ENCODE results near the gene HDAC3. TPM values are rescaled to one million over a fixed set of nuclear protein-coding genes. Genes with fewer than 3 reads are reported as not detected.

Gene HDAC3
- total and polyA plus RNA-seq, 2 donors (not counting 1 experiment from before 2014, with no cell fraction given) = 85.5 to 94.0 TPM

DNA sequence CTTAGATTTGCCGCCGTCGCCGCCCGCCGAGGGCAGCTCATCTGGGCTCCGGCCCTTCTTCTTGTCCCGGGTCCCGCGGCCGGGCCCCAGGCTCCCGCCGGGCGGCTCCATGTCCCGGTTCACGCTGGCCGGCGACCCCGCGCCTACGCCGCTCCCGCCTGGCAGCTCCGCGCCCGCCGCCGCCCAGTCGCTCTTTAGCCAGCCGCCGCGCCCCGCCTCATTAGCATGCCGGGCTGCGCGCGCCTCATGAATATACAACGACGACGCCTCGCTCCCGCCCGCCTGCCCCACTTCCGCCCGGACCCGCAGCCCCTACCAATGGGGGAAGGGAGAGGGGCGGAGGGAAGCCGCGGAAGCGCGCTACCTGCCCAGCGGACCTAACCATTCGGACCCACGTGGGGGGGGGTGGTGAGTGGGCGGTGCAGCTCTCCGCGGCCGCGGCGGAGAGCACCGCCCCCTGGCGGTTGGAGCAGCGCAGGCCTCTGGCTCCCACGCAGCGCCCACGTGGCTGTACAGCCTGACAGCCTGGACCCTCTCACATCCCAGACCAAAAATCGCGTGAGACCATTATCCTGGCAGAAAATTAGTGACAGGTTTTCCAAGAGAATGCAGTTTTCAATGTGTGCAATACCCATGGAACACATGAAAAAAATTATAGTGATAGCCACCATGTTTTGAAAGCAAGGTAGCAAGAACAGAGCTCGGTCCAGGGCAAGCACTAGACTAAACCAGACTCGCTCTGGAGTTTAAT, 17.7 kb downstream of the HDAC3 start, which contains the start of gene DIAPH1:
DIAPH1 (minus strand) TSS at position 197 of the 751 bp plus-strand sequence; CDS start at position 111, 86 bp downstream.
- ChIA-PET POLR2A (interaction anchor here (0.5 to 4.4 kb wide), 12 partner anchors 8 to 298 kb away, joined by 3 to 34 read pairs (median 6); partner anchors contain the start of genes FCHSD1, HDAC3, RELL2 and TAF7), CTCF (interaction anchor here (0.5 to 28.1 kb wide), 22 partner anchors 9 to 350 kb away, joined by 3 to 760 read pairs (median 5); partner anchors contain the start of genes DELE1, FCHSD1, HDAC3 and PCDHGB6)
- peaks cover 0 to 26% of the 10 kb centered on the region in 2 experiments for H3K36me3 ChIP-seq (replicated peaks in 1 of 2; ENCODE audit: control extremely low read depth in 1 of 2, control insufficient read depth in 1 of 2, extremely low read depth in 1 of 2, insufficient read depth in 2 of 2, low read length in 1 of 2)
- peak within 1 kb of the TSS; percentile 85 for H2AFZ ChIP-seq (ENCODE audit: insufficient read depth, low read depth, low read length, poor library complexity, severe bottlenecking)
- H3K4me3 ChIP-seq (ENCODE audit: control extremely low read depth in 1 of 5, extremely low read depth in 1 of 5, insufficient read depth in 1 of 5, low read depth in 2 of 5, low read length in 4 of 5) = peak within 1 kb of the TSS; percentile 84 to 98 (median 94)
- H3K9me3 ChIP-seq (ENCODE audit: control extremely low read depth in 1 of 3, control insufficient read depth in 2 of 3, insufficient read depth in 1 of 3, low read length in 2 of 3) = peaks cover 0 to 4% (median 0%) of the 10 kb centered on the region in 3 donors
- peak within 1 kb of the TSS; percentile 86 to 92 for H3K27ac ChIP-seq (ENCODE audit: low read length in 2 of 2)
- DNase-seq = peak; percentile 99
- peaks cover 59% of the 10 kb centered on the region for H3K4me1 Mint-ChIP-seq
- TF ChIP-seq EZH2 (IDR thresholded peaks at IDR 0.05; ENCODE audit: borderline replicate concordance, insufficient read depth, low read depth, low read length, poor library complexity, severe bottlenecking) = no peak
- TF ChIP-seq, protein P1, sequence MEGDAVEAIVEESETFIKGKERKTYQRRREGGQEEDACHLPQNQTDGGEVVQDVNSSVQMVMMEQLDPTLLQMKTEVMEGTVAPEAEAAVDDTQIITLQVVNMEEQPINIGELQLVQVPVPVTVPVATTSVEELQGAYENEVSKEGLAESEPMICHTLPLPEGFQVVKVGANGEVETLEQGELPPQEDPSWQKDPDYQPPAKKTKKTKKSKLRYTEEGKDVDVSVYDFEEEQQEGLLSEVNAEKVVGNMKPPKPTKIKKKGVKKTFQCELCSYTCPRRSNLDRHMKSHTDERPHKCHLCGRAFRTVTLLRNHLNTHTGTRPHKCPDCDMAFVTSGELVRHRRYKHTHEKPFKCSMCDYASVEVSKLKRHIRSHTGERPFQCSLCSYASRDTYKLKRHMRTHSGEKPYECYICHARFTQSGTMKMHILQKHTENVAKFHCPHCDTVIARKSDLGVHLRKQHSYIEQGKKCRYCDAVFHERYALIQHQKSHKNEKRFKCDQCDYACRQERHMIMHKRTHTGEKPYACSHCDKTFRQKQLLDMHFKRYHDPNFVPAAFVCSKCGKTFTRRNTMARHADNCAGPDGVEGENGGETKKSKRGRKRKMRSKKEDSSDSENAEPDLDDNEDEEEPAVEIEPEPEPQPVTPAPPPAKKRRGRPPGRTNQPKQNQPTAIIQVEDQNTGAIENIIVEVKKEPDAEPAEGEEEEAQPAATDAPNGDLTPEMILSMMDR (IDR thresholded peaks at IDR 0.05) = peak; percentile 94
- peaks cover 52 to 55% of the 10 kb centered on the region in 2 donors for H3K4me1 ChIP-seq (ENCODE audit: control insufficient read depth in 2 of 2, insufficient read depth in 2 of 2, low read length in 2 of 2)
- peak within 1 kb of the TSS; percentile 91 for H3K27ac Mint-ChIP-seq
- peak; percentile 89 for ATAC-seq (ENCODE audit: low read depth)
- H3K27me3 ChIP-seq (replicated peaks in 1 of 4; ENCODE audit: control extremely low read depth in 1 of 4, control insufficient read depth in 3 of 4, insufficient read depth in 4 of 4, low read length in 3 of 4) = no peaks in the 10 kb centered on the region
- peaks cover 9% of the 10 kb centered on the region for H4K20me1 ChIP-seq (ENCODE audit: control insufficient read depth, insufficient read depth, low read length, poor library complexity, severe bottlenecking)
- peak within 1 kb of the TSS; percentile 93 for H3K9ac ChIP-seq (ENCODE audit: low read length)
- H3K9me3 Mint-ChIP-seq (ENCODE audit: insufficient read depth) = no peaks in the 10 kb centered on the region
- 2% methylated on average over 70 of the region's 70 CpGs for WGBS (ENCODE audit: insufficient coverage)
- peaks cover 69% of the 10 kb centered on the region for H3K79me2 ChIP-seq (ENCODE audit: control insufficient read depth, insufficient read depth, low read length)
- intact Hi-C loops (cut with micrococcal nuclease) = loop anchor here (1.0 to 2.0 kb wide), 7 partner anchors 14 to 299 kb away; partner anchors contain the start of genes FCHSD1, HDAC3, PCDHGA12 and RELL2
- no peaks in the 10 kb centered on the region for H3K27me3 Mint-ChIP-seq
- peak within 1 kb of the TSS; percentile 93 for H3K4me3 Mint-ChIP-seq
- peak within 1 kb of the TSS; percentile 84 for H3K4me2 ChIP-seq (replicated peaks; ENCODE audit: low read depth, low read length, poor library complexity, severe bottlenecking)

Data from B cell (primary cell).